Heart right ventricle (tissue), 16 donors: ENCODE measurements around the gene ARFGAP1. TPM values are rescaled to one million over a fixed set of nuclear protein-coding genes. Genes with fewer than 3 reads are reported as not detected.

Experiments used
- ATAC-seq, 8 donors: fragments of 200-7000 bp; cut with Tn5 transposase; one replicate each; pipeline ENCODE4 v1.9.1; 2020; ENCODE audit warnings: mild to moderate bottlenecking in 8 of 8, moderate library complexity in 8 of 8, moderate number of reproducible peaks in 1 of 8
- DNase-seq, 2 donors: peaks; one replicate each; pipeline ENCODE4 v3.0.0-alpha.2; 2020
- H3K27ac ChIP-seq, 10 donors: fragments of 200-600 bp; sonication (generic) in 2 of 10; one replicate each; pipeline versions ENCODE4 v1.5.0 to v1.8.0; 2020 to 2022; ENCODE audit warnings: mild to moderate bottlenecking in 3 of 10
- H3K27me3 ChIP-seq, 7 donors: fragments of 200-600 bp; one replicate each; pipeline ENCODE4 v1.8.0; 2021 to 2022; ENCODE audit warnings: mild to moderate bottlenecking in 2 of 7
- H3K36me3 ChIP-seq, 9 donors: fragments of 200-600 bp; sonication (generic) in 1 of 9; one replicate each; pipeline versions ENCODE4 v1.5.0 to v1.8.0; 2020 to 2022; ENCODE audit warnings: mild to moderate bottlenecking in 2 of 9
- H3K4me1 ChIP-seq, 9 donors: fragments of 200-600 bp; sonication (generic) in 1 of 9; one replicate each; pipeline versions ENCODE4 v1.5.0 to v1.8.0; 2020 to 2022; ENCODE audit warnings: mild to moderate bottlenecking in 4 of 9
- H3K4me3 ChIP-seq, 10 donors: fragments of 200-600 bp; sonication (generic) in 2 of 10; one replicate each; pipeline versions ENCODE4 v1.5.0 to v1.8.0; 2020 to 2022; ENCODE audit warnings: mild to moderate bottlenecking in 7 of 10, moderate library complexity in 2 of 10
- H3K9me3 ChIP-seq, 11 donors: fragments of 200-600 bp in 10 of 11; sonication (generic) in 2 of 11; one replicate each; pipeline versions ENCODE4 v1.5.0 to v1.8.0; 2013 to 2022; ENCODE audit warnings: mild to moderate bottlenecking in 2 of 11, control low read depth in 1 of 11, moderate library complexity in 1 of 11
- WGBS, 2 donors: extraction: QIAGEN DNeasy Blood & Tissue Kit; methylation state at CpG; one replicate each; pipeline ENCODE4 v1.1.7; 2013; ENCODE audit warnings: inconsistent platforms in 1 of 2; 5-methylcytosine and 5-hydroxymethylcytosine counted together
- intact Hi-C, 10 donors: fragments of 100-400 bp; cut with DNase I; formaldehyde crosslinking; loops; one replicate each; pipeline versions ENCODE4 v1.11.1 to v1.14.2; 2022
- polyA plus RNA-seq, 2 donors: library from polyadenylated mRNA; stranded (reverse); fragments of 200-250 nt; gene quantifications; one replicate each; pipeline ENCODE4 v1.2.3, GENCODE V29; 2013
- total RNA-seq, 10 donors: library from RNA; stranded (reverse); fragmentation: NEBNext Ultra II Directional in 3 of 10; extraction: Animal tissue kit (Norgen Biotek cat#: 25700) in 3 of 10; gene quantifications; one replicate each; pipeline versions ENCODE4 v1.2.1 to v1.2.4, GENCODE V29; 2021 to 2023
- TF ChIP-seq, protein P1 (sequence below), 9 donors: fragments of 200-600 bp; sonication (generic) in 2 of 9; IDR thresholded peaks; one replicate each; pipeline versions ENCODE4 v1.5.0 to v1.8.0; 2021 to 2022; ENCODE audit warnings: antibody characterized with exemption in 9 of 9, mild to moderate bottlenecking in 5 of 9, moderate library complexity in 1 of 9
- donor health status: Arrhythmogenic right ventricular cardiomyopathy.
- donor health status: ischemic (EF 13 %, LVEDD 7.1; RV severe dilation, severe dysfunction).
- donor health status: healthy with polysubstance abuse.
- donor health status: DM: no; HTN: yes; CAD: no.
- donor health status: DM: no; HTN: no; CAD: no.
- donor health status: ischemic (EF 25% LVEDD 6.9; RV normal size, moderate dysfunction).
- donor health status: ischemic (EF 25% LVEDD 5.7; RV mildly dilated, moderate dysfunction).
- donor health status: healthy.
- donor health status: DM: yes; HTN: yes; CAD: no.
- donor health status: Ischemic cardiomyopathy.
- donor health status: ischemic (EF 35%, LVEDD 5.7; RV mildly dilated, moderate dysfunction).
- donor health status: nonischemic (EF 11% LVEDD 7.7; RV severe dilation, severe dysfunction).
- donor health status: DM: yes; HTN: yes; CAD: no.
- donor health status: PGD.
- donor health status: ischemic (EF 29% LVEDD 5.4; RV normal size, mild dysfunction).
- donor health status: nonischemic (EF 23%, LVEDD 6.1; RV moderate dilation, normal function).

The ARFGAP1 gene
- total and polyA plus RNA-seq, 12 donors = 20.4 to 72.6 (median 32.3) TPM

DNA sequence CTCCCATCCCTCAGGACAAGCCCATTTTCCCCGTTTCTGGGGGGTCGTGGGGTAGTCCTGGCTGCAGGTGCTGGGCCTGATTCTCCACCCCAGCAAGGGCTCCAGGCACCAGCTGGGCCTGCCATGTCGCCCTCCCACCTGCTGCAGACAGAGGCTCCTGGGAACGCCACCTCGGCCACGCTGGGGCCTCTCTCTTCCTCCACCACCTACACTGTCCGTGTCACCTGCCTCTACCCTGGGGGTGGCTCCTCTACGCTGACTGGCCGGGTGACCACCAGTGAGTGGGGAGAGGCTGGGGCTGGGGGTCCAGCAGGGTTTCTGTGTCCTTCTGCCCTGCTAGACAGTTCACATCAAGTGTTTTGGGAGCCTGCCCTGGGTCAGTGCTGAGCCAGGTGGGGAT, 39.7 kb downstream of the ARFGAP1 start:
- ATAC-seq (no peak), DNase-seq (no peak)
- 70 to 71% methylated on average over 9 of the region's 9 CpGs for WGBS, 2 donors
- no peak overlapping the region for H3K27ac ChIP-seq
- no peaks in the 10 kb centered on the region for H3K9me3 ChIP-seq
- intact Hi-C loops = no loop called here
- TF ChIP-seq, protein P1, sequence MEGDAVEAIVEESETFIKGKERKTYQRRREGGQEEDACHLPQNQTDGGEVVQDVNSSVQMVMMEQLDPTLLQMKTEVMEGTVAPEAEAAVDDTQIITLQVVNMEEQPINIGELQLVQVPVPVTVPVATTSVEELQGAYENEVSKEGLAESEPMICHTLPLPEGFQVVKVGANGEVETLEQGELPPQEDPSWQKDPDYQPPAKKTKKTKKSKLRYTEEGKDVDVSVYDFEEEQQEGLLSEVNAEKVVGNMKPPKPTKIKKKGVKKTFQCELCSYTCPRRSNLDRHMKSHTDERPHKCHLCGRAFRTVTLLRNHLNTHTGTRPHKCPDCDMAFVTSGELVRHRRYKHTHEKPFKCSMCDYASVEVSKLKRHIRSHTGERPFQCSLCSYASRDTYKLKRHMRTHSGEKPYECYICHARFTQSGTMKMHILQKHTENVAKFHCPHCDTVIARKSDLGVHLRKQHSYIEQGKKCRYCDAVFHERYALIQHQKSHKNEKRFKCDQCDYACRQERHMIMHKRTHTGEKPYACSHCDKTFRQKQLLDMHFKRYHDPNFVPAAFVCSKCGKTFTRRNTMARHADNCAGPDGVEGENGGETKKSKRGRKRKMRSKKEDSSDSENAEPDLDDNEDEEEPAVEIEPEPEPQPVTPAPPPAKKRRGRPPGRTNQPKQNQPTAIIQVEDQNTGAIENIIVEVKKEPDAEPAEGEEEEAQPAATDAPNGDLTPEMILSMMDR (IDR thresholded peaks at IDR 0.05) = no peak
- H3K4me1 ChIP-seq = peaks cover 0 to 18% (median 4%) of the 10 kb centered on the region in 9 donors
- H3K27me3 ChIP-seq = peaks cover 7 to 39% (median 22%) of the 10 kb centered on the region in 7 donors
- no peaks in the 10 kb centered on the region for H3K36me3 ChIP-seq
- no peak overlapping the region for H3K4me3 ChIP-seq

DNA sequence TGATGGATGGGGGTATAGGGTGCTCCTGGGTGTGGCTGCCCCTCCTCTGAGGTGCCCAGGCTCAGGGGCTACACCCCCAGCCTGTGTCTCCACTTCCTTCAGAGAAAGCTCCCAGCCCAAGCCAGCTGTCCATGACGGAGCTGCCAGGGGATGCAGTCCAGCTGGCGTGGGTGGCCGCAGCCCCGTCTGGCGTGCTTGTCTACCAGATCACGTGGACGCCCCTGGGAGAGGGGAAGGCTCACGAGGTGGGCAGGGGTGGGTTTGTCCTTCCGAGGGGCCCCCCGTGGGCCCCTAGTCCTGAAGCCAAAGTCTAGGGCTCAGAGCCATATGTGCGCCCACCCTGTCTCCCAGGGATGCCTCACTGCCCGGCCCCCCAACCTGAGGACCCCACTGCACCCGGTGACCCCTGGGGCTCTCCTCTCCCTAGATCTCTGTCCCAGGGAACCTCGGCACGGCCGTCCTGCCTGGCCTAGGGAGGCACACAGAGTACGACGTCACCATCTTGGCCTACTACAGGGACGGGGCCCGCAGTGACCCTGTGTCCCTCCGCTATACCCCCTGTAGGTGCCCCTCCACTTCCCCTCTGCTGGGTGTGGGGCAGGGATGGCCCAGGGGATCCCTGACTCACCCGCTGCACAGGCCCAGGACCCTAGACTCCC, 40.2 kb downstream of the ARFGAP1 start:
- Histone ChIP-seq H3K4me3 (no peak overlapping the region), H3K27ac (no peak overlapping the region), H3K27me3 (peaks cover 7 to 33% (median 17%) of the 10 kb centered on the region in 7 donors), H3K9me3 (no peaks in the 10 kb centered on the region), H3K4me1 (peaks cover 0 to 18% (median 4%) of the 10 kb centered on the region in 9 donors), H3K36me3 (no peaks in the 10 kb centered on the region)
- WGBS, 2 donors = 64 to 71% methylated on average over 19 to 22 of the region's 22 CpGs
- TF ChIP-seq, protein P1 (IDR thresholded peaks at IDR 0.05) = no peak
- peak; percentile 51 to 64 for DNase-seq
- ATAC-seq = peak; percentile 4 to 51 (median 33)
- intact Hi-C loops = no loop called here

DNA sequence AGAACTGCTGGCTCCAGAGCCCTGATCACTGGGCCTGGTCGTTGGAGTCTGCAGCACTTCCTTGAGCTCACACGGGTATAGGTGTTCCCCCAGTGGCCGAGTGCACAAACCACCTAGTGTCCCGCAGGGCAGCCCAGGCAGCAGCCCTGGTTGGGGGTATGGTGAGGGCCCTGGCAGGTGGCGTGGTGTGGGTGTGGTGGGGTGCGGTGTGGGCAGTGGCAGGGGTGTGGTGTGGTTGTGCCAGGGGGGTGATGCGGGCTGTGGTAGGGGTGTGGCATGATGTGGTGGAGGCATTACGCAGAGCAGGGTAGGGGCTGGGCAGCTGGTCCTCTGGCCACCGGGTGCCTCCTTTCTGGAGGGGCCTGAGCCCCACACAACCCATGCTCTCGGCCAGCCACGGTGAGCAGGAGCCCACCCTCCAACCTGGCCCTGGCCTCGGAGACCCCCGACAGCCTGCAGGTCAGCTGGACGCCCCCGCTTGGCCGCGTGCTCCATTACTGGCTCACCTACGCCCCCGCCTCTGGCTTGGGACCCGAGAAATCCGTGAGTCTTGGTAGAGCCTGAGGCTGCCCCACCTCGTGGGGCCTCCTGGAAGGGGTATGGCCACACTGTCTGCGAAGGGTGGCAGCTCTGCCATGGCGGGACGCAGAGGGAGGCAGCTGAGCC, 40.9 kb downstream of the ARFGAP1 start:
- peaks cover under 1 to 27% (median 11%) of the 10 kb centered on the region in 7 donors for H3K27me3 ChIP-seq
- intact Hi-C loops = no loop called here
- ATAC-seq (no peak), DNase-seq (peak in 1 of 2 donors; percentile 17)
- no peak overlapping the region for H3K27ac ChIP-seq
- no peaks in the 10 kb centered on the region for H3K9me3 ChIP-seq
- no peak overlapping the region for H3K4me3 ChIP-seq
- WGBS, 2 donors = 75 to 80% methylated on average over 25 of the region's 25 CpGs
- TF ChIP-seq, protein P1 (IDR thresholded peaks at IDR 0.05) = no peak
- H3K36me3 ChIP-seq = no peaks in the 10 kb centered on the region
- peaks cover 0 to 18% (median 4%) of the 10 kb centered on the region in 9 donors for H3K4me1 ChIP-seq

DNA sequence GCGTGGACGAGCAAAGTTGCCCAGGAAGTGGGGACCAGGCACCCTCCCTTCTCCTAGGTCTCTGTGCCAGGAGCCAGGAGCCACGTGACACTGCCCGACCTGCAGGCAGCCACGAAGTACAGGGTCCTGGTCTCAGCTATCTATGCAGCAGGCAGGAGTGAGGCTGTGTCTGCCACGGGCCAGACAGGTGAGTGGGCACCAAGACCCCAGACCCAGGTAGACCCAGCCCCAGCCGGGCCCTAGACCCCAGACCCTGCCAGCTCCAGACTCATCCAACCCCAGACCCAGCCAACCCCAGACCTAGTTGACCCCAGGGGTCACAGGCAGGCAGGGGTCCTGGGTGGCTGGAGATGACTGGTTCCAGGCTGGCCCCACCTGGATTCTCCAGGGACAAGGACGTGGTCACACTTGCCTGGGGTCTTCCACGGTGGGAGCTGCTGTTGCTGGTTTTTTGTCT, 41.4 kb downstream of the ARFGAP1 start:
- no peak overlapping the region for H3K4me3 ChIP-seq
- H3K27me3 ChIP-seq = peaks cover 0 to 21% (median 8%) of the 10 kb centered on the region in 7 donors
- peaks cover 0 to 18% (median 4%) of the 10 kb centered on the region in 9 donors for H3K4me1 ChIP-seq
- no peaks in the 10 kb centered on the region for H3K9me3 ChIP-seq
- TF ChIP-seq, protein P1 (IDR thresholded peaks at IDR 0.05) = no peak
- H3K27ac ChIP-seq = no peak overlapping the region
- WGBS, 2 donors = 60 to 81% methylated on average over 9 of the region's 9 CpGs
- DNase-seq (peak in 1 of 2 donors; percentile 20), ATAC-seq (peak in 3 of 8 donors; percentile 14 to 47 (median 29))
- intact Hi-C loops = no loop called here
- H3K36me3 ChIP-seq = no peaks in the 10 kb centered on the region
